GM12801 (cell line): Measurements from ENCODE around the gene HIC1.

Experiments used
- TF ChIP-seq, protein P1 (sequence below): IDR thresholded peaks from one replicate; pipeline ENCODE4 v1.5.1; 2011; ENCODE audit warnings: control low read depth; ENCODE audit not compliant: insufficient read length; ENCODE audit errors: extremely low read depth

The HIC1 gene

GRCh38 chr17:2102931-2103809 is 48.3 kb downstream of the HIC1 start:
- TF ChIP-seq, protein P1, sequence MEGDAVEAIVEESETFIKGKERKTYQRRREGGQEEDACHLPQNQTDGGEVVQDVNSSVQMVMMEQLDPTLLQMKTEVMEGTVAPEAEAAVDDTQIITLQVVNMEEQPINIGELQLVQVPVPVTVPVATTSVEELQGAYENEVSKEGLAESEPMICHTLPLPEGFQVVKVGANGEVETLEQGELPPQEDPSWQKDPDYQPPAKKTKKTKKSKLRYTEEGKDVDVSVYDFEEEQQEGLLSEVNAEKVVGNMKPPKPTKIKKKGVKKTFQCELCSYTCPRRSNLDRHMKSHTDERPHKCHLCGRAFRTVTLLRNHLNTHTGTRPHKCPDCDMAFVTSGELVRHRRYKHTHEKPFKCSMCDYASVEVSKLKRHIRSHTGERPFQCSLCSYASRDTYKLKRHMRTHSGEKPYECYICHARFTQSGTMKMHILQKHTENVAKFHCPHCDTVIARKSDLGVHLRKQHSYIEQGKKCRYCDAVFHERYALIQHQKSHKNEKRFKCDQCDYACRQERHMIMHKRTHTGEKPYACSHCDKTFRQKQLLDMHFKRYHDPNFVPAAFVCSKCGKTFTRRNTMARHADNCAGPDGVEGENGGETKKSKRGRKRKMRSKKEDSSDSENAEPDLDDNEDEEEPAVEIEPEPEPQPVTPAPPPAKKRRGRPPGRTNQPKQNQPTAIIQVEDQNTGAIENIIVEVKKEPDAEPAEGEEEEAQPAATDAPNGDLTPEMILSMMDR: no peak

- TF ChIP-seq, protein P1: no peak
These were observed 50.8 kb downstream of the HIC1 start for GRCh38 chr17:2105663-2106062.

GRCh38 chr17:2106308-2106955 is 51.5 kb downstream of the HIC1 start:
- TF ChIP-seq, protein P1: no peak

DNA sequence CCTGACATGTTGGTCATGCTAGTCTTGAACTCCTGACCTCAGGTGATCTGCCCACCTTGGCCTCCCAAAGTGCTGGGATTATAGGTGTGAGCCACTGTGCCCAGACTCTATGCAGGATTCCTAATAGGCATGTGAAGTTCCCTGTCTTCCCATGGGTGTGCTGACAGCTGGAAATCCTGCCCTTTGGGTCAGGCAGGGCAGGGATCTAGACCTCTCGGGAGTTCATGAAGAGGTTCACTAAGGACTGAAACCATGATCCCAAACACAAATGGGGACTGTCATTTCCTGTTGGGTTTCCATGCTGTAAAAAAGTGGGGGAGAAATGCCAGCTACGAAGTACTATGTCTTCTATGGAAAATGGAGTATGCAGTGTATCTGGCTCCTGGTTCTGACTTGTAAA is 52.1 kb downstream of the HIC1 start:
- TF ChIP-seq, protein P1: no peak

GRCh38 chr17:2107506-2107905 is 52.6 kb downstream of the HIC1 start:
- TF ChIP-seq, protein P1: no peak

- TF ChIP-seq, protein P1: no peak
These were observed 53.3 kb downstream of the HIC1 start for GRCh38 chr17:2108170-2108569.

GRCh38 chr17:2110436-2110835 is 55.5 kb downstream of the HIC1 start:
- TF ChIP-seq, protein P1: no peak
